ENCODE results near the gene PAXX. TPM values are rescaled to one million over a fixed set of nuclear protein-coding genes. Genes with fewer than 3 reads are reported as not detected.
"Not testable (repeated sequence)": the region's sequence is repeated elsewhere in the genome, so short reads cannot be mapped to it uniquely, and the experiment has no call there.

The PAXX gene
- total and polyA plus RNA-seq, 2 donors (not counting 1 experiment from before 2014, with no cell fraction given), result 6.1 to 13.7 TPM

GRCh38 chr9:137032858-137033257 lies 40.6 kb downstream of the PAXX start:
- no peak for TF ChIP-seq CTCF (conservative IDR thresholded peaks at IDR 0.05 in 1 of 2, IDR thresholded peaks at IDR 0.05 in 1 of 2; ENCODE audit: low read depth in 1 of 2, low read length in 2 of 2)
- TF ChIP-seq EZH2 (IDR thresholded peaks at IDR 0.05; ENCODE audit: low read length, missing control alignments), result no peak
- Histone ChIP-seq H3K79me2 (ENCODE audit: control insufficient read depth, insufficient read depth, low read length) (no peaks in the 10 kb centered on the region), H3K27ac (ENCODE audit: insufficient read depth, low read length) (no peak overlapping the region), H3K27me3 (ENCODE audit: control insufficient read depth, insufficient read depth, low read length) (no peaks in the 10 kb centered on the region), H4K20me1 (ENCODE audit: control insufficient read depth, extremely low read depth, insufficient read depth, low read length) (no peaks in the 10 kb centered on the region), H3K4me3 (replicated peaks in 1 of 4; ENCODE audit: control extremely low read depth in 1 of 4, insufficient read depth in 1 of 4, low read depth in 3 of 4, low read length in 4 of 4) (no peak overlapping the region), H3K4me1 (ENCODE audit: control insufficient read depth, extremely low read depth, insufficient read depth, low read length) (peaks cover 4% of the 10 kb centered on the region), H3K4me2 (ENCODE audit: extremely low read depth, insufficient read depth, low read length) (no peak overlapping the region), H3K36me3 (ENCODE audit: control insufficient read depth, insufficient read depth, low read length) (no peaks in the 10 kb centered on the region), H3K9me3 (ENCODE audit: control insufficient read depth, insufficient read depth, low read depth, low read length) (no peaks in the 10 kb centered on the region), H3K9ac (ENCODE audit: insufficient read depth, low read length) (no peak overlapping the region), H2AFZ (ENCODE audit: low read length) (no peak overlapping the region)
- DNase-seq (ENCODE audit: low read depth in 2 of 2), result no peak

GRCh38 chr9:137033481-137033880 lies 41.3 kb downstream of the PAXX start:
- not testable (repeated sequence) for H3K4me1 ChIP-seq (ENCODE audit: control insufficient read depth, extremely low read depth, insufficient read depth, low read length); H3K36me3 ChIP-seq (ENCODE audit: control insufficient read depth, insufficient read depth, low read length); H2AFZ ChIP-seq (ENCODE audit: low read length); DNase-seq (ENCODE audit: low read depth in 2 of 2); H4K20me1 ChIP-seq (ENCODE audit: control insufficient read depth, extremely low read depth, insufficient read depth, low read length); H3K27ac ChIP-seq (ENCODE audit: insufficient read depth, low read length); H3K27me3 ChIP-seq (ENCODE audit: control insufficient read depth, insufficient read depth, low read length); H3K9me3 ChIP-seq (ENCODE audit: control insufficient read depth, insufficient read depth, low read depth, low read length); H3K4me2 ChIP-seq (ENCODE audit: extremely low read depth, insufficient read depth, low read length); H3K79me2 ChIP-seq (ENCODE audit: control insufficient read depth, insufficient read depth, low read length); H3K4me3 ChIP-seq (replicated peaks in 1 of 4; ENCODE audit: control extremely low read depth in 1 of 4, insufficient read depth in 1 of 4, low read depth in 3 of 4, low read length in 4 of 4); H3K9ac ChIP-seq (ENCODE audit: insufficient read depth, low read length)

GRCh38 chr9:137034039-137034708 lies 42.0 kb downstream of the PAXX start:
- no peak overlapping the region for H3K9ac ChIP-seq (ENCODE audit: insufficient read depth, low read length)
- no peak for DNase-seq (ENCODE audit: low read depth in 2 of 2)

More at GRCh38 chr9:137034039-137034708, 42.0 kb downstream of the PAXX start:
- Histone ChIP-seq H2AFZ (ENCODE audit: low read length) (no peak overlapping the region), H3K27ac (ENCODE audit: insufficient read depth, low read length) (no peak overlapping the region), H3K4me1 (ENCODE audit: control insufficient read depth, extremely low read depth, insufficient read depth, low read length) (peaks cover under 1% of the 10 kb centered on the region), H3K79me2 (ENCODE audit: control insufficient read depth, insufficient read depth, low read length) (no peaks in the 10 kb centered on the region), H3K27me3 (ENCODE audit: control insufficient read depth, insufficient read depth, low read length) (no peaks in the 10 kb centered on the region), H3K36me3 (ENCODE audit: control insufficient read depth, insufficient read depth, low read length) (peaks cover 3% of the 10 kb centered on the region), H3K4me3 (replicated peaks in 1 of 4; ENCODE audit: control extremely low read depth in 1 of 4, insufficient read depth in 1 of 4, low read depth in 3 of 4, low read length in 4 of 4) (no peak overlapping the region), H3K4me2 (ENCODE audit: extremely low read depth, insufficient read depth, low read length) (no peak overlapping the region), H3K9me3 (ENCODE audit: control insufficient read depth, insufficient read depth, low read depth, low read length) (no peaks in the 10 kb centered on the region), H4K20me1 (ENCODE audit: control insufficient read depth, extremely low read depth, insufficient read depth, low read length) (no peaks in the 10 kb centered on the region)
- TF ChIP-seq EZH2 (IDR thresholded peaks at IDR 0.05; ENCODE audit: low read length, missing control alignments) (no peak), CTCF (conservative IDR thresholded peaks at IDR 0.05 in 1 of 2, IDR thresholded peaks at IDR 0.05 in 1 of 2; ENCODE audit: low read depth in 1 of 2, low read length in 2 of 2) (no peak)
